Measurements from ENCODE around the gene DHX29.

DNA sequence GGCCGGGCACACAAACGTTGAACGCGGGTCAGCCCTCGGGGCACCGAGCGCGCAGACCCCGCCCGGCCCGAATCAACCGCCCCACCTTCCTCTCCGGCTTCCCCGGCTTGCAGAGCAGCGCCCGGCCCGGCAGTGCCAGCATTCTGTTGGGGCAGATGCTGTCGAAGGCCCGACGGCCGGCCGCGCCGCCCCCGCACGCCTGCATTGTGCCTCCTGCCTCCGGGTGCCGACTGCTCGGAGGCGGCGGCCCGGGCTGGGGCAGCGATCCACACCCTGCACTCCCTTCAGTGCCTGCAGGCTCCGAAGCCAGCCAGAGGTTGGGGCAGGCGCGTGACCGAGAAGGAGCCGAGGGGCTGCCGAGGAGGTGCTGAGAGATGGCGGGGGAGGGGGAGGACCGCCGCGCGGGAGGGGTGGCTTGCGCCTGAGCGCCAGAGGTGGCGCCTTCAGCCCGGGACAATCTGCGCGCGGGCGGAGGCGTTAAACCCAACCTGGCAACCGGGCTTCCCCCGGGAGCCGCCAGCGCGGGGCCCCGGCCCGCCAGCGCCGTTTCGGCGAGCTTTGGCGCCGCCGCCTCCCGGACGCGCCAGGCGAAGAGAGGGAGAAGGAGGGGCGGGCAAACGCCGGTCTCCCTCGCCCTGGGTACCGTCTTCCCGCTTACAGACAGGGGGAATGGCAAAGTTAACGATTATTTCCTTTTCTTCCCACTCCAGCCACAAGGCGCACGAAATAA is 80.4 kb downstream of the DHX29 start, which contains the start of gene MCIDAS:
- TF ChIP-seq, protein P1, sequence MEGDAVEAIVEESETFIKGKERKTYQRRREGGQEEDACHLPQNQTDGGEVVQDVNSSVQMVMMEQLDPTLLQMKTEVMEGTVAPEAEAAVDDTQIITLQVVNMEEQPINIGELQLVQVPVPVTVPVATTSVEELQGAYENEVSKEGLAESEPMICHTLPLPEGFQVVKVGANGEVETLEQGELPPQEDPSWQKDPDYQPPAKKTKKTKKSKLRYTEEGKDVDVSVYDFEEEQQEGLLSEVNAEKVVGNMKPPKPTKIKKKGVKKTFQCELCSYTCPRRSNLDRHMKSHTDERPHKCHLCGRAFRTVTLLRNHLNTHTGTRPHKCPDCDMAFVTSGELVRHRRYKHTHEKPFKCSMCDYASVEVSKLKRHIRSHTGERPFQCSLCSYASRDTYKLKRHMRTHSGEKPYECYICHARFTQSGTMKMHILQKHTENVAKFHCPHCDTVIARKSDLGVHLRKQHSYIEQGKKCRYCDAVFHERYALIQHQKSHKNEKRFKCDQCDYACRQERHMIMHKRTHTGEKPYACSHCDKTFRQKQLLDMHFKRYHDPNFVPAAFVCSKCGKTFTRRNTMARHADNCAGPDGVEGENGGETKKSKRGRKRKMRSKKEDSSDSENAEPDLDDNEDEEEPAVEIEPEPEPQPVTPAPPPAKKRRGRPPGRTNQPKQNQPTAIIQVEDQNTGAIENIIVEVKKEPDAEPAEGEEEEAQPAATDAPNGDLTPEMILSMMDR (IDR thresholded peaks at IDR 0.05; ENCODE audit: low read depth, low read length, missing input control), result no peak
- TF ChIP-seq, protein P2, sequence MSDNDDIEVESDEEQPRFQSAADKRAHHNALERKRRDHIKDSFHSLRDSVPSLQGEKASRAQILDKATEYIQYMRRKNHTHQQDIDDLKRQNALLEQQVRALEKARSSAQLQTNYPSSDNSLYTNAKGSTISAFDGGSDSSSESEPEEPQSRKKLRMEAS (IDR thresholded peaks at IDR 0.05), result no peak
- no peak for TF ChIP-seq RXRA (IDR thresholded peaks at IDR 0.05)
- TF ChIP-seq RAD21 (IDR thresholded peaks at IDR 0.05), result no peak
- TF ChIP-seq, protein P3, sequence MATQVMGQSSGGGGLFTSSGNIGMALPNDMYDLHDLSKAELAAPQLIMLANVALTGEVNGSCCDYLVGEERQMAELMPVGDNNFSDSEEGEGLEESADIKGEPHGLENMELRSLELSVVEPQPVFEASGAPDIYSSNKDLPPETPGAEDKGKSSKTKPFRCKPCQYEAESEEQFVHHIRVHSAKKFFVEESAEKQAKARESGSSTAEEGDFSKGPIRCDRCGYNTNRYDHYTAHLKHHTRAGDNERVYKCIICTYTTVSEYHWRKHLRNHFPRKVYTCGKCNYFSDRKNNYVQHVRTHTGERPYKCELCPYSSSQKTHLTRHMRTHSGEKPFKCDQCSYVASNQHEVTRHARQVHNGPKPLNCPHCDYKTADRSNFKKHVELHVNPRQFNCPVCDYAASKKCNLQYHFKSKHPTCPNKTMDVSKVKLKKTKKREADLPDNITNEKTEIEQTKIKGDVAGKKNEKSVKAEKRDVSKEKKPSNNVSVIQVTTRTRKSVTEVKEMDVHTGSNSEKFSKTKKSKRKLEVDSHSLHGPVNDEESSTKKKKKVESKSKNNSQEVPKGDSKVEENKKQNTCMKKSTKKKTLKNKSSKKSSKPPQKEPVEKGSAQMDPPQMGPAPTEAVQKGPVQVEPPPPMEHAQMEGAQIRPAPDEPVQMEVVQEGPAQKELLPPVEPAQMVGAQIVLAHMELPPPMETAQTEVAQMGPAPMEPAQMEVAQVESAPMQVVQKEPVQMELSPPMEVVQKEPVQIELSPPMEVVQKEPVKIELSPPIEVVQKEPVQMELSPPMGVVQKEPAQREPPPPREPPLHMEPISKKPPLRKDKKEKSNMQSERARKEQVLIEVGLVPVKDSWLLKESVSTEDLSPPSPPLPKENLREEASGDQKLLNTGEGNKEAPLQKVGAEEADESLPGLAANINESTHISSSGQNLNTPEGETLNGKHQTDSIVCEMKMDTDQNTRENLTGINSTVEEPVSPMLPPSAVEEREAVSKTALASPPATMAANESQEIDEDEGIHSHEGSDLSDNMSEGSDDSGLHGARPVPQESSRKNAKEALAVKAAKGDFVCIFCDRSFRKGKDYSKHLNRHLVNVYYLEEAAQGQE (IDR thresholded peaks at IDR 0.05), result no peak
- no peak for TF ChIP-seq YY1 (IDR thresholded peaks at IDR 0.05)
- TF ChIP-seq GABPA (IDR thresholded peaks at IDR 0.05 in 1 of 2, conservative IDR thresholded peaks at IDR 0.05 in 1 of 2), result no peak
- TF ChIP-seq JUND (IDR thresholded peaks at IDR 0.05), result no peak
- TF ChIP-seq TAF1 (conservative IDR thresholded peaks at IDR 0.05), result no peak
- no peak for TF ChIP-seq NR2F2 (IDR thresholded peaks at IDR 0.05)
- no peak for TF ChIP-seq HNF4G (IDR thresholded peaks at IDR 0.05)
- TF ChIP-seq FOXA2 (IDR thresholded peaks at IDR 0.05), result no peak
- no peak for TF ChIP-seq SP1 (IDR thresholded peaks at IDR 0.05)

All from liver (tissue), 3 donors.